ENCODE results near the gene ACAA1. TPM values are rescaled to one million over a fixed set of nuclear protein-coding genes. Genes with fewer than 3 reads are reported as not detected.

Gene ACAA1
- total and polyA plus RNA-seq, 9 of the 15 experiments (the other 6 are each of a cell fraction or from before 2014, with no cell fraction given) = 4.0 to 88.9 (median 57.2) TPM

GRCh38 chr3:38164952-38165721, 28.2 kb upstream of the ACAA1 start, which contains the start of gene OXSR1 (continued):
- peak; percentile 70 for TF ChIP-seq ZFX (CRISPR knock-in tag; IDR thresholded peaks at IDR 0.05)
- no peak for TF ChIP-seq PURB (CRISPR knock-in tag; IDR thresholded peaks at IDR 0.05; ENCODE audit: low read depth)
- TF ChIP-seq ZNF175 (CRISPR knock-in tag; IDR thresholded peaks at IDR 0.05; ENCODE audit: low read depth) = peak; percentile 78; the same call in 1 of the 2 replicates
- TF ChIP-seq NFXL1 (CRISPR knock-in tag; IDR thresholded peaks at IDR 0.05) = no peak
- peak in 1 of 2 experiments; percentile 80; a peak in 2 of 4 replicates for TF ChIP-seq ZNF318 (IDR thresholded peaks at IDR 0.05; ENCODE audit: borderline replicate concordance in 1 of 2, low read depth in 1 of 2)
- no peak; the same call in 1 of the 2 replicates for TF ChIP-seq MEF2D (tag; conservative IDR thresholded peaks at IDR 0.05; ENCODE audit: low read depth)
- TF ChIP-seq MYC (IDR thresholded peaks at IDR 0.05; ENCODE audit: low read depth, low read length) = peak; percentile 76
- TF ChIP-seq MYC (CRISPR knock-in tag; IDR thresholded peaks at IDR 0.05; ENCODE audit: borderline replicate concordance, low read depth) = no peak
- no peak for TF ChIP-seq ZBTB8A (IDR thresholded peaks at IDR 0.05; ENCODE audit: partially characterized antibody)
- TF ChIP-seq NR0B1 (IDR thresholded peaks at IDR 0.05; ENCODE audit: partially characterized antibody) = no peak
- no peak for TF ChIP-seq POLR3A (IDR thresholded peaks at IDR 0.05; ENCODE audit: borderline replicate concordance, extremely low read depth, insufficient read depth, insufficient read length)
- no peak for TF ChIP-seq ZNF77 (CRISPR knock-in tag; IDR thresholded peaks at IDR 0.05)
- TF ChIP-seq MNT (conservative IDR thresholded peaks at IDR 0.05) = peak; percentile 90 to 91
- TF ChIP-seq TOE1 (IDR thresholded peaks at IDR 0.05; ENCODE audit: borderline replicate concordance) = 0 out of 2 replicates have a peak, but pooled peaks have one; percentile 50
- no peak for TF ChIP-seq TOE1 (CRISPR knock-in tag; IDR thresholded peaks at IDR 0.05; ENCODE audit: borderline replicate concordance, low read depth)
- no peak for TF ChIP-seq NFATC3 (IDR thresholded peaks at IDR 0.05)

Data from K562 (cell line).